ENCODE measurements around the gene PTHLH.

PTHLH gene

GRCh38 chr12:27919671-27920235, 52.8 kb downstream of the PTHLH start:
- Histone ChIP-seq H3K27me3 (ENCODE audit: control insufficient read depth, insufficient read depth, low read length, poor library complexity, severe bottlenecking) (no peaks in the 10 kb centered on the region), H3K27ac (ENCODE audit: insufficient read depth, low read depth, low read length, poor library complexity, severe bottlenecking) (no peak overlapping the region), H3K36me3 (ENCODE audit: control insufficient read depth, insufficient read depth, low read length) (no peaks in the 10 kb centered on the region), H3K4me3 (ENCODE audit: insufficient read depth, low read depth, low read length) (no peak overlapping the region), H3K9me3 (ENCODE audit: control insufficient read depth, low read length) (no peaks in the 10 kb centered on the region), H3K4me1 (ENCODE audit: control insufficient read depth, insufficient read depth, low read length) (no peaks in the 10 kb centered on the region)
- WGBS, 2 experiments, result 89% methylated on average over 7 of the region's 7 CpGs

- WGBS, 2 experiments, result 92 to 95% methylated on average over 1 of the region's 1 CpG
- H3K4me3 ChIP-seq (ENCODE audit: insufficient read depth, low read depth, low read length), result no peak overlapping the region
- no peaks in the 10 kb centered on the region for H3K9me3 ChIP-seq (ENCODE audit: control insufficient read depth, low read length)
- H3K27me3 ChIP-seq (ENCODE audit: control insufficient read depth, insufficient read depth, low read length, poor library complexity, severe bottlenecking), result no peaks in the 10 kb centered on the region
- no peaks in the 10 kb centered on the region for H3K4me1 ChIP-seq (ENCODE audit: control insufficient read depth, insufficient read depth, low read length)
- no peak overlapping the region for H3K27ac ChIP-seq (ENCODE audit: insufficient read depth, low read depth, low read length, poor library complexity, severe bottlenecking)
- H3K36me3 ChIP-seq (ENCODE audit: control insufficient read depth, insufficient read depth, low read length), result no peaks in the 10 kb centered on the region
Observed at GRCh38 chr12:27915536-27915935, 57.0 kb downstream of the PTHLH start.

- Histone ChIP-seq H3K27ac (ENCODE audit: insufficient read depth, low read depth, low read length, poor library complexity, severe bottlenecking) (no peak overlapping the region), H3K27me3 (ENCODE audit: control insufficient read depth, insufficient read depth, low read length, poor library complexity, severe bottlenecking) (no peaks in the 10 kb centered on the region), H3K4me3 (ENCODE audit: insufficient read depth, low read depth, low read length) (no peak overlapping the region), H3K4me1 (ENCODE audit: control insufficient read depth, insufficient read depth, low read length) (no peaks in the 10 kb centered on the region), H3K36me3 (ENCODE audit: control insufficient read depth, insufficient read depth, low read length) (no peaks in the 10 kb centered on the region), H3K9me3 (ENCODE audit: control insufficient read depth, low read length) (no peaks in the 10 kb centered on the region)
- 72 to 73% methylated on average over 3 of the region's 3 CpGs for WGBS, 2 experiments
Observed at GRCh38 chr12:27915021-27915420, 57.5 kb downstream of the PTHLH start.

GRCh38 chr12:27913999-27914614, 58.4 kb downstream of the PTHLH start:
- Histone ChIP-seq H3K27me3 (ENCODE audit: control insufficient read depth, insufficient read depth, low read length, poor library complexity, severe bottlenecking) (no peaks in the 10 kb centered on the region), H3K4me3 (ENCODE audit: insufficient read depth, low read depth, low read length) (no peak overlapping the region), H3K36me3 (ENCODE audit: control insufficient read depth, insufficient read depth, low read length) (no peaks in the 10 kb centered on the region), H3K27ac (ENCODE audit: insufficient read depth, low read depth, low read length, poor library complexity, severe bottlenecking) (no peak overlapping the region), H3K9me3 (ENCODE audit: control insufficient read depth, low read length) (no peaks in the 10 kb centered on the region), H3K4me1 (ENCODE audit: control insufficient read depth, insufficient read depth, low read length) (no peaks in the 10 kb centered on the region)
- WGBS, 2 experiments, result 91 to 96% methylated on average over 3 to 4 of the region's 4 CpGs

GRCh38 chr12:27911397-27911796, 61.1 kb downstream of the PTHLH start:
- Histone ChIP-seq H3K9me3 (ENCODE audit: control insufficient read depth, low read length) (no peaks in the 10 kb centered on the region), H3K4me3 (ENCODE audit: insufficient read depth, low read depth, low read length) (no peak overlapping the region), H3K36me3 (ENCODE audit: control insufficient read depth, insufficient read depth, low read length) (no peaks in the 10 kb centered on the region), H3K4me1 (ENCODE audit: control insufficient read depth, insufficient read depth, low read length) (no peaks in the 10 kb centered on the region), H3K27me3 (ENCODE audit: control insufficient read depth, insufficient read depth, low read length, poor library complexity, severe bottlenecking) (no peaks in the 10 kb centered on the region), H3K27ac (ENCODE audit: insufficient read depth, low read depth, low read length, poor library complexity, severe bottlenecking) (no peak overlapping the region)
- WGBS, 2 experiments, result 93 to 100% methylated on average over 3 of the region's 3 CpGs

Measured in ectodermal cell (in vitro differentiated cells).